Nephron (organoid): Measurements from ENCODE around the gene ATP1A1.

Source experiments
- H3K27ac Mint-ChIP-seq, 3 experiments: 2 replicates each; pipeline ENCODE4 v1.8.0; 2020; ENCODE audit warnings: mixed read lengths in 3 of 3, mild to moderate bottlenecking in 2 of 3, moderate library complexity in 1 of 3
- H3K27me3 Mint-ChIP-seq: 2 replicates; pipeline ENCODE4 v1.8.0; 2021; ENCODE audit warnings: low read depth, mild to moderate bottlenecking, moderate library complexity, mixed read lengths
- H3K36me3 Mint-ChIP-seq: 2 replicates; pipeline ENCODE4 v1.8.0; 2020; ENCODE audit warnings: low read depth, mixed read lengths
- H3K4me1 Mint-ChIP-seq: 2 replicates; pipeline ENCODE4 v1.8.0; 2020; ENCODE audit warnings: mixed read lengths
- H3K4me3 Mint-ChIP-seq, 3 experiments: 2 replicates each; pipeline ENCODE4 v1.8.0; 2020; ENCODE audit warnings: mild to moderate bottlenecking in 3 of 3, mixed read lengths in 3 of 3, moderate library complexity in 2 of 3
- H3K9me3 Mint-ChIP-seq: 2 replicates; pipeline ENCODE4 v1.8.0; 2020; ENCODE audit warnings: mixed read lengths
- CTCF ChIP-seq, 3 experiments: fragments of 200-600 bp; sonication (generic); IDR thresholded peaks; one replicate each; pipeline ENCODE4 v1.5.0; 2021; ENCODE audit warnings: antibody characterized with exemption in 3 of 3; ENCODE audit not compliant: unreplicated experiment in 3 of 3

The ATP1A1 gene

GRCh38 chr1:116420417-116421200, 47.6 kb downstream of the ATP1A1 start:
- Mint-ChIP-seq H3K27ac (peak overlapping the region in 1 of 3 experiments; percentile 37), H3K4me3 (peak overlapping the region; percentile 37 to 60 (median 42)), H3K4me1 (peaks cover 26% of the 10 kb centered on the region), H3K9me3 (no peaks in the 10 kb centered on the region), H3K27me3 (peaks cover 8% of the 10 kb centered on the region), H3K36me3 (no peaks in the 10 kb centered on the region)
- no peak for TF ChIP-seq CTCF (IDR thresholded peaks at IDR 0.05; ENCODE audit: unreplicated experiment in 3 of 3)

- no peak overlapping the region for H3K4me3 Mint-ChIP-seq
These were observed 51.4 kb downstream of the ATP1A1 start for GRCh38 chr1:116424438-116424837.

GRCh38 chr1:116424863-116425262, 51.8 kb downstream of the ATP1A1 start:
- Mint-ChIP-seq H3K9me3 (no peaks in the 10 kb centered on the region), H3K4me1 (no peaks in the 10 kb centered on the region), H3K27ac (no peak overlapping the region), H3K36me3 (no peaks in the 10 kb centered on the region), H3K27me3 (peaks cover 8% of the 10 kb centered on the region), H3K4me3 (no peak overlapping the region)
- no peak for TF ChIP-seq CTCF (IDR thresholded peaks at IDR 0.05; ENCODE audit: unreplicated experiment in 3 of 3)

More at GRCh38 chr1:116424438-116424837, 51.4 kb downstream of the ATP1A1 start:
- H3K9me3 Mint-ChIP-seq, result no peaks in the 10 kb centered on the region
- peaks cover 8% of the 10 kb centered on the region for H3K27me3 Mint-ChIP-seq
- no peaks in the 10 kb centered on the region for H3K4me1 Mint-ChIP-seq
- no peaks in the 10 kb centered on the region for H3K36me3 Mint-ChIP-seq
- TF ChIP-seq CTCF (IDR thresholded peaks at IDR 0.05; ENCODE audit: unreplicated experiment in 3 of 3), result no peak
- H3K27ac Mint-ChIP-seq, result no peak overlapping the region

- H3K27ac Mint-ChIP-seq, result no peak overlapping the region
- no peaks in the 10 kb centered on the region for H3K9me3 Mint-ChIP-seq
- H3K27me3 Mint-ChIP-seq, result peaks cover 8% of the 10 kb centered on the region
- no peaks in the 10 kb centered on the region for H3K4me1 Mint-ChIP-seq
- TF ChIP-seq CTCF (IDR thresholded peaks at IDR 0.05; ENCODE audit: unreplicated experiment in 3 of 3), result no peak
- no peak overlapping the region for H3K4me3 Mint-ChIP-seq
- no peaks in the 10 kb centered on the region for H3K36me3 Mint-ChIP-seq
These were observed 52.9 kb downstream of the ATP1A1 start for GRCh38 chr1:116425987-116426386.

- TF ChIP-seq CTCF (IDR thresholded peaks at IDR 0.05; ENCODE audit: unreplicated experiment in 3 of 3), result no peak
- Mint-ChIP-seq H3K27ac (no peak overlapping the region), H3K27me3 (peaks cover 8% of the 10 kb centered on the region), H3K4me3 (no peak overlapping the region), H3K9me3 (no peaks in the 10 kb centered on the region), H3K36me3 (no peaks in the 10 kb centered on the region), H3K4me1 (no peaks in the 10 kb centered on the region)
These were observed 53.4 kb downstream of the ATP1A1 start for GRCh38 chr1:116426401-116426800.

- H3K4me3 Mint-ChIP-seq, result no peak overlapping the region
- H3K9me3 Mint-ChIP-seq, result no peaks in the 10 kb centered on the region
- peaks cover 6% of the 10 kb centered on the region for H3K4me1 Mint-ChIP-seq
- TF ChIP-seq CTCF (IDR thresholded peaks at IDR 0.05; ENCODE audit: unreplicated experiment in 3 of 3), result no peak
- H3K36me3 Mint-ChIP-seq, result no peaks in the 10 kb centered on the region
- H3K27ac Mint-ChIP-seq, result no peak overlapping the region
- H3K27me3 Mint-ChIP-seq, result peaks cover 12% of the 10 kb centered on the region
These were observed 55.5 kb downstream of the ATP1A1 start for GRCh38 chr1:116428576-116428975.
